Measurements from ENCODE around the gene NTSR1. TPM values are rescaled to one million over a fixed set of nuclear protein-coding genes. Genes with fewer than 3 reads are reported as not detected.

The NTSR1 gene
- total and polyA plus RNA-seq, 12 donors = 0.03 to 0.14 (median 0.11) TPM; not detected in 9

- H3K9me3 ChIP-seq (replicated peaks in 1 of 3) = no peaks in the 10 kb centered on the region
- no peaks in the 10 kb centered on the region for H3K27me3 ChIP-seq
- peaks cover 16 to 18% of the 10 kb centered on the region in 2 donors for H3K4me1 ChIP-seq (replicated peaks in 1 of 2)
- intact Hi-C loops (cut with DNase I) = no loop called here
- H3K27ac ChIP-seq = no peak overlapping the region
- H3K4me3 ChIP-seq = no peak overlapping the region
- peaks cover 0 to 32% of the 10 kb centered on the region in 2 donors for H3K36me3 ChIP-seq (replicated peaks in 1 of 2)
- WGBS, 4 donors = 71 to 87% (median 87%) methylated on average over 9 to 15 of the region's 15 CpGs
- TF ChIP-seq CTCF (IDR thresholded peaks at IDR 0.05) = no peak
- no peak for TF ChIP-seq POLR2A (IDR thresholded peaks at IDR 0.05)
- no peak for DNase-seq
Observed at GRCh38 chr20:62801284-62802010, 92.8 kb downstream of the NTSR1 start.

- no peaks in the 10 kb centered on the region for H3K9me3 ChIP-seq (replicated peaks in 1 of 3)
- H3K36me3 ChIP-seq (replicated peaks in 1 of 2) = peaks cover 0 to 32% of the 10 kb centered on the region in 2 donors
- intact Hi-C loops (cut with DNase I) = no loop called here
- no peaks in the 10 kb centered on the region for H3K27me3 ChIP-seq
- WGBS, 4 donors = 88 to 90% (median 89%) methylated on average over 20 to 22 of the region's 22 CpGs
- TF ChIP-seq POLR2A (IDR thresholded peaks at IDR 0.05) (no peak), CTCF (IDR thresholded peaks at IDR 0.05) (no peak)
- no peak overlapping the region for H3K4me3 ChIP-seq
- no peak overlapping the region for H3K27ac ChIP-seq
- no peak for DNase-seq
- peaks cover 15 to 23% of the 10 kb centered on the region in 2 donors for H3K4me1 ChIP-seq (replicated peaks in 1 of 2)
Observed at GRCh38 chr20:62802026-62802712, 93.5 kb downstream of the NTSR1 start.

- WGBS, 4 donors = 22 to 74% (median 37%) methylated on average over 2 to 25 of the region's 25 CpGs
- peak overlapping the region in 2 of 4 donors; percentile 81 to 95 for H3K4me3 ChIP-seq
- H3K27ac ChIP-seq = peak overlapping the region in 2 of 5 donors; percentile 80 to 83
- peaks cover 12 to 17% of the 10 kb centered on the region in 2 donors for H3K4me1 ChIP-seq (replicated peaks in 1 of 2)
- peaks cover 0 to 34% of the 10 kb centered on the region in 2 donors for H3K36me3 ChIP-seq (replicated peaks in 1 of 2)
- no peak for TF ChIP-seq CTCF (IDR thresholded peaks at IDR 0.05)
- no peaks in the 10 kb centered on the region for H3K27me3 ChIP-seq
- no peaks in the 10 kb centered on the region for H3K9me3 ChIP-seq (replicated peaks in 1 of 3)
- DNase-seq = no peak
- intact Hi-C loops (cut with DNase I) = no loop called here
Observed at GRCh38 chr20:62804021-62804626, 95.5 kb downstream of the NTSR1 start.

GRCh38 chr20:62804627-62805154 lies 96.1 kb downstream of the NTSR1 start, which contains the start of gene OGFR:
Gene OGFR, plus strand, starts transcription at chr20:62804835. Its CDS starts 25 bp downstream, at chr20:62804860.
- no peak for TF ChIP-seq POLR2A (IDR thresholded peaks at IDR 0.05)
- no peak for TF ChIP-seq CTCF (IDR thresholded peaks at IDR 0.05)
- DNase-seq = peak in 5 of 7 donors; percentile 48 to 66 (median 60)
- peak within 1 kb of the TSS in 4 of 5 donors; percentile 61 to 83 (median 76) for H3K27ac ChIP-seq
- peaks cover 12 to 17% of the 10 kb centered on the region in 2 donors for H3K4me1 ChIP-seq (replicated peaks in 1 of 2)
- intact Hi-C loops (cut with DNase I) = loop anchor here in 1 of 2 donors (5.0 kb wide), 1 partner anchor 132 kb away; no protein-coding TSS in a partner anchor
- H3K9me3 ChIP-seq (replicated peaks in 1 of 3) = no peaks in the 10 kb centered on the region
- no peaks in the 10 kb centered on the region for H3K27me3 ChIP-seq
- 0 to 1% (median 0%) methylated on average over 2 to 75 of the region's 77 CpGs; no CpG with 5 or more reads in 1 of the 4 donors for WGBS, 4 donors
- peaks cover 0 to 34% of the 10 kb centered on the region in 2 donors for H3K36me3 ChIP-seq (replicated peaks in 1 of 2)
- H3K4me3 ChIP-seq = peak within 1 kb of the TSS; percentile 69 to 95 (median 76)
